Activated T-cell treated with anti-CD3 and anti-CD28 coated beads, Interleukin-2, amount 50 U/mL, for 24 hours (primary cell): Measurements from ENCODE around the gene NUP62.
"Not testable (repeated sequence)": the region's sequence is repeated elsewhere in the genome, so short reads cannot be mapped to it uniquely, and the experiment has no call there.

Experiments
- DNase-seq: peaks from one replicate; pipeline ENCODE4 v3.0.0-alpha.2; 2020
- H3K27ac Mint-ChIP-seq: 2 replicates; pipeline ENCODE4 v1.8.0; 2020; ENCODE audit warnings: mild to moderate bottlenecking, mixed read lengths
- H3K27me3 Mint-ChIP-seq: 2 replicates; pipeline ENCODE4 v1.8.0; 2020; ENCODE audit warnings: mixed read lengths
- H3K36me3 Mint-ChIP-seq: 2 replicates; pipeline ENCODE4 v1.8.0; 2020; ENCODE audit warnings: low read depth, mixed read lengths
- H3K4me1 Mint-ChIP-seq: 2 replicates; pipeline ENCODE4 v1.8.0; 2020; ENCODE audit warnings: low read depth, mixed read lengths
- H3K4me3 Mint-ChIP-seq: 2 replicates; pipeline ENCODE4 v1.8.0; 2020; ENCODE audit warnings: mild to moderate bottlenecking, moderate library complexity, mixed read lengths
- H3K9me3 Mint-ChIP-seq: 2 replicates; pipeline ENCODE4 v1.8.0; 2020; ENCODE audit warnings: mixed read lengths

NUP62 gene

DNA sequence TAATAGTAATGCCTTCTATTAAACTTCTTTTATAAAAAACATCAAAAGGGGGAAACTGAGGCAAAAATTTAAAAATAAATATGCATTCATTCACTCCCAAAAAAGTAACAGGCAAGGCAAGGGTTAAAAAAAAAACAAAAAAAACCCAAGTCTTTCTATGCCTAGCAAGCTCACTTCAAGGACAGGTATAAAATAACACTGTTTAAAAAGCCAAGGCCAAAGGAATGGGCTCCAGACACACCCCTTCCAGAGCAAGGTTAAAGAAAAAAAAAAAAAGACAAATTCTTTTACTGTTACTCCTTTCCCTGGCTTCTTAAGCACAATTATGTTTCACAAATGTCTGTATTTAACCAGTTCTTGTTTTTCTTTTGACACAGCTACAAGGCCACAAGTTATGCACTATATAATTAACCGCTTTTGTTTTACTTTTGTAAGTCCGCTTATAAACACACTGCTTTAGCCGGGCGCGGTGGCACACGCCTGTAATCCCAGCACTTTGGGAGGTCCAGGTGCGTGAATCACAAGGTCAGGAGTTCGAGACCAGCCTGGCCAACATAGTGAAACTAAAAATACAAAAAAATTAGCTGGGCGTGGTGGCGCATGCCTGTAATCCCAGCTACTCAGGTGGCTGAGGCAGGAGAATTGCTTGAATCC lies 28.1 kb upstream of the NUP62 start:
- H3K36me3 Mint-ChIP-seq: no peaks in the 10 kb centered on the region
- H3K4me1 Mint-ChIP-seq: no peaks in the 10 kb centered on the region
- no peak overlapping the region for H3K27ac Mint-ChIP-seq
- H3K4me3 Mint-ChIP-seq: no peak overlapping the region
- no peak for DNase-seq
- no peaks in the 10 kb centered on the region for H3K9me3 Mint-ChIP-seq
- peaks cover 21% of the 10 kb centered on the region for H3K27me3 Mint-ChIP-seq

- no peaks in the 10 kb centered on the region for H3K9me3 Mint-ChIP-seq
- H3K27ac Mint-ChIP-seq: no peak overlapping the region
- H3K4me3 Mint-ChIP-seq: no peak overlapping the region
- peaks cover 24% of the 10 kb centered on the region for H3K27me3 Mint-ChIP-seq
- no peaks in the 10 kb centered on the region for H3K4me1 Mint-ChIP-seq
- no peak for DNase-seq
- no peaks in the 10 kb centered on the region for H3K36me3 Mint-ChIP-seq
These were observed 26.8 kb upstream of the NUP62 start for GRCh38 chr19:49956115-49956495.

DNA sequence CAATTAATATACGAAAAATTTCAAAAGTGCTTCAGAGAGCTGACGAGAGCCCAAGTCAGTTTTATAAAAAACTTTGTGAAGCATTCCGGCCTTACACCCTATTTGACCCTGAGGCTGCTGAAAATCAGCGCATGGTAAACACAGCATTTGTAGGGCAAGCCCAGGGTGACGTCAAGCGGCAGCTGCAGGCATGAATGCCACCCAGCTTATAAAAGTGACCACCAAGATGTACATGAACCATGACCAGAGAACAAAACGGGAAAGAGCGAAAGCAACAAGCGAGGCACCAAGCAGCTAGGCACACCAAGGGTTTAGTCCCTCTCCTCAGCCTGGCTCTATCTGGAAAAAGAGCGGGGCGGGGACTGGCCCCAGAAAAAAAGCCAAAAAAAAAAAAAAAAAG lies 25.6 kb upstream of the NUP62 start:
- Mint-ChIP-seq H3K27me3 (peaks cover 33% of the 10 kb centered on the region), H3K4me3 (no peak overlapping the region), H3K4me1 (no peaks in the 10 kb centered on the region), H3K9me3 (no peaks in the 10 kb centered on the region), H3K36me3 (no peaks in the 10 kb centered on the region), H3K27ac (no peak overlapping the region)
- DNase-seq: no peak

DNA sequence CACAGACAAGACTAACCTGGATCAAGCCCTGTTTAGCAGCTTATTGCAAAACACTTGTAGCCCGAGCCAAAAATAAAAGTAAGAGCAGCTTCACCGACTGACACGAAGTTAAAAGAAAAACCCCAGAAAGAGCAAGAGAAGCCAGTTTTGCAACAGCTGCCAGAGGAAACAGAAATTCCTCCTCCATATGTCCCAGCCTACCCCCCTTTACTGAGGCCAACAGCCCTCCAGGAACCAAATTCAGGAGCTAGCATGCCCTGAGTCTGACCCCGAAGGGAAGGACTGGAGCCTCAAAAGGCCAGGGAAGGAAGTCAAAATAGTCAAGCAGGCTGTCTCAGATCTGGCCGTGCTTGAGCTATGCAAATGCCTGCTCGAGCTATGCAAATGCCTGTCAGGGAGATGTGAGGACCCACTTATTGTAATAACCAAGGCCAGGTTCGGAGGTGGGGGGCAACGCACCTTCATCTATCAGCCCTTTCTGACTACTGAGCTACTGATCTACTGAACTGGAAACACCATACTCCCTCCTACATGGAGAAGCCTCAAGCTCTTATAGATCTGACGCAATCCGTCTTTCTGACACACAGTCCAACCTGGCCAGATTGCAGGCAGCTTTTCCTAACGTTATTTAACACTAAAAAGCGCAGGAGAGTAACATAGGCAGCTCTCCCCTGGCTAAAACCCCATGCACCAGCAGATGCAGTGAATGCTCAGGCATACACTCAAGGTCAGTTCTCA lies 25.0 kb upstream of the NUP62 start:
- Mint-ChIP-seq H3K4me1 (no peaks in the 10 kb centered on the region), H3K27ac (no peak overlapping the region), H3K9me3 (no peaks in the 10 kb centered on the region), H3K4me3 (no peak overlapping the region), H3K36me3 (no peaks in the 10 kb centered on the region), H3K27me3 (peaks cover 36% of the 10 kb centered on the region)
- DNase-seq: no peak

- peaks cover 36% of the 10 kb centered on the region for H3K27me3 Mint-ChIP-seq
- no peaks in the 10 kb centered on the region for H3K36me3 Mint-ChIP-seq
- no peaks in the 10 kb centered on the region for H3K4me1 Mint-ChIP-seq
- H3K4me3 Mint-ChIP-seq: no peak overlapping the region
- H3K27ac Mint-ChIP-seq: no peak overlapping the region
- H3K9me3 Mint-ChIP-seq: no peaks in the 10 kb centered on the region
- no peak for DNase-seq
These were observed 24.1 kb upstream of the NUP62 start for GRCh38 chr19:49953416-49953815.

GRCh38 chr19:49952906-49953305 lies 23.6 kb upstream of the NUP62 start:
- no peak overlapping the region for H3K4me3 Mint-ChIP-seq
- H3K27ac Mint-ChIP-seq: no peak overlapping the region
- no peaks in the 10 kb centered on the region for H3K36me3 Mint-ChIP-seq
- H3K9me3 Mint-ChIP-seq: no peaks in the 10 kb centered on the region
- H3K27me3 Mint-ChIP-seq: peaks cover 33% of the 10 kb centered on the region
- no peaks in the 10 kb centered on the region for H3K4me1 Mint-ChIP-seq
- DNase-seq: no peak

DNA sequence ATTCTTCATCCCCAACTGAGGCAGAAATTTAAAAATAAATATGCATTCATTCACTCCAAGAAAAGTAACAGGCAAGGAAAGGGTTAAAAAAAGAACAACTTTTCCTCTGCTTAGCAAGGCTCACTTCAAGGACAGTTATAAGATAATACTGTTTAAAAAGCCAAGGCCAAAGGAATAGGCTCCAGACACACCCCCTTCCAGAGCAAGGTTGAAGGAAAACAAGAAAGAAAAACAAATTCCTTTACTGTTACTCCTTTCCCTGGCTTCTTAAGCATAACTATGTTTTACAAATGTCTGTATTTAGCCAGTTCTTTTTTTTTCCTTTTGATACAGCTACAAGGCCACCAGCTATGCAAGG lies 23.2 kb upstream of the NUP62 start:
- H3K27ac Mint-ChIP-seq: no peak overlapping the region
- no peak for DNase-seq
- no peaks in the 10 kb centered on the region for H3K9me3 Mint-ChIP-seq
- no peak overlapping the region for H3K4me3 Mint-ChIP-seq
- H3K27me3 Mint-ChIP-seq: peaks cover 33% of the 10 kb centered on the region
- H3K36me3 Mint-ChIP-seq: no peaks in the 10 kb centered on the region
- H3K4me1 Mint-ChIP-seq: no peaks in the 10 kb centered on the region

GRCh38 chr19:49951806-49952478 lies 22.6 kb upstream of the NUP62 start:
- Mint-ChIP-seq H3K9me3 (no peaks in the 10 kb centered on the region), H3K27me3 (peaks cover 33% of the 10 kb centered on the region), H3K27ac (no peak overlapping the region), H3K36me3 (no peaks in the 10 kb centered on the region), H3K4me3 (no peak overlapping the region), H3K4me1 (no peaks in the 10 kb centered on the region)
- no peak for DNase-seq

DNA sequence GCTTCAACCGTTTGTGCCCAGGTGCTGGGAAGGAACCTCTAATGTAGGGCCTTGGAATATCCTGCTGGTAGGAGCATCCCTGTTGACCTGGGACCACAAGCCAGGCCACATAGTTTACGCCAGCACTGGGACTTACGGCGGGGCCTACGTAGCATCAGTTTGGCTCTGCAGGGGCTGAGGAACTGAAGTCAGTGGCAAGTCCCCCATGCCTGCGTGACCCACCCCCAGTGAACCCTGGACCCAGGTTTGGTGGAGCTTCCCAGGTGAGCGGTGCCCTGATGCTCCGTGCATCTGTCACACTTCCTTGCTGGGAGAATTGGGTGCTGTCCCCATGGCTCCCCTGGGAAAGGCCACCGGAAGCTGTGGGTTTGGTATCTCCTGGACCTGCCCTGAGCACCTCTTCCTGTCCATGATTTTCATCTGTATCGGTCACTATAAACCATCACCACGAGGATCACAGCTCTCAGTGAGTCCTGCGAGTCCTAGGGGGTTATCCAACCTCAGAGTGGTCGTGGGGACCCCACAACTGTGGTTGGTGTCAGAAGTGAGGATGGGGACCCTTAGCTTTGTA lies 21.7 kb upstream of the NUP62 start:
- no peak overlapping the region for H3K27ac Mint-ChIP-seq
- no peaks in the 10 kb centered on the region for H3K9me3 Mint-ChIP-seq
- no peaks in the 10 kb centered on the region for H3K4me1 Mint-ChIP-seq
- peaks cover 39% of the 10 kb centered on the region for H3K27me3 Mint-ChIP-seq
- no peak overlapping the region for H3K4me3 Mint-ChIP-seq
- no peaks in the 10 kb centered on the region for H3K36me3 Mint-ChIP-seq
- no peak for DNase-seq

DNA sequence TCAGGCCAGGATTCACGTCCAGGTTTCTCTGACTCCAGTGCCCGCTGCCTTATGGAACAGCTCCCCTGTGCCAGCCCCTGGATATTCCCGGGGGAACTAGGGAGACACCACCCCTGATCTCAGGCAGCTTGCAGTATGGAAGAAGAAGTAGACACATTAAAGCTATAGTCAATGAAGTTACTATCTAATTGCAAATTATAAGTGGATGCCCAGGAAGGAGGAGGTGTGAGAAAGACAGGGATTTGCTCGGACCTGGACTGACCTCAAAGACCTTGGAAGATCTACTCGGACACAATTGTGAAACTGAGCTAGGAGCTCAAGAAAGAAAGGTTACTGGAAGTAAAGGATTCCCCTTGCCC lies 21.3 kb upstream of the NUP62 start:
- Mint-ChIP-seq H3K9me3 (no peaks in the 10 kb centered on the region), H3K4me1 (no peaks in the 10 kb centered on the region), H3K4me3 (no peak overlapping the region), H3K36me3 (no peaks in the 10 kb centered on the region), H3K27ac (no peak overlapping the region), H3K27me3 (peaks cover 42% of the 10 kb centered on the region)
- no peak for DNase-seq

- Mint-ChIP-seq H3K36me3 (no peaks in the 10 kb centered on the region), H3K27ac (no peak overlapping the region), H3K9me3 (no peaks in the 10 kb centered on the region), H3K27me3 (peaks cover 48% of the 10 kb centered on the region), H3K4me1 (no peaks in the 10 kb centered on the region), H3K4me3 (no peak overlapping the region)
- no peak for DNase-seq
These were observed 20.7 kb upstream of the NUP62 start for GRCh38 chr19:49949742-49950589.

- DNase-seq: no peak
- no peaks in the 10 kb centered on the region for H3K36me3 Mint-ChIP-seq
- H3K27ac Mint-ChIP-seq: no peak overlapping the region
- H3K4me1 Mint-ChIP-seq: peaks cover 12% of the 10 kb centered on the region
- no peaks in the 10 kb centered on the region for H3K9me3 Mint-ChIP-seq
- peaks cover 51% of the 10 kb centered on the region for H3K27me3 Mint-ChIP-seq
- H3K4me3 Mint-ChIP-seq: no peak overlapping the region
These were observed 17.1 kb upstream of the NUP62 start for GRCh38 chr19:49946415-49946814.

DNA sequence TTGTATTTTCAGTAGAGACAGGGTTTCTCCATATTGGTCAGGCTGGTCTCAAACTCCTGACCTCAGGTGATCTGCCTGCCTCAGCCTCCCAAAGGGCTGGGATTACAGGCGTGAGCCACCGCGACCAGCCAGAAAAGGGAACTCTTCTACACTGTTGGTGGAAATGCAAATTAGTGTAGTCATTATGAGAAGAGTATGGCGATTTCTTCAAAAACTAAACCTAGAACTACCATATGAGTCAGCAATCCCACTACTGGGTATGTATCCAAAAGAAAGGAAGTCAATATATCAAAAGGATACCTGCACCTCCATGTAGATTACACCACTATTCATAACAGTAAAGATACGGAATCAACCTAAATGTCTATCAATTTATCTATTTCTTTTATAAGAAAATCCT lies 15.3 kb upstream of the NUP62 start:
- not testable (repeated sequence) for DNase-seq, H3K9me3 Mint-ChIP-seq, H3K36me3 Mint-ChIP-seq, H3K4me3 Mint-ChIP-seq, H3K27ac Mint-ChIP-seq
- peaks cover 36% of the 10 kb centered on the region for H3K27me3 Mint-ChIP-seq
- H3K4me1 Mint-ChIP-seq: peaks cover 12% of the 10 kb centered on the region

DNA sequence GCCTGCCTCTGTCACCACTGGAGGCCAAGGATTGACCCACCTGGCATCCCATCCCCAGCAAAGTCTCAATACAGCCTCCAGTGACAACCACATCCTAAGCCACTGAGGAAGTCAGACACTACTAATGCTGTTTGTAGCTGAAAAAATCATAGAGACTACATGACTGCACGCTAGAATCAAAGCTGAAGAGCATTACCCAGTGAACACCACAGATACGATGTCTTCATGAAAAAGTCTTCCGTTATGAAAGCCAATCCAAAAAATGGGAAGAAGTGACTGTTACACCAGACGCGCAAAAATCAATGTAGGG lies 11.1 kb upstream of the NUP62 start:
- H3K27ac Mint-ChIP-seq: no peak overlapping the region
- peaks cover 14% of the 10 kb centered on the region for H3K4me1 Mint-ChIP-seq
- H3K36me3 Mint-ChIP-seq: no peaks in the 10 kb centered on the region
- H3K4me3 Mint-ChIP-seq: no peak overlapping the region
- H3K9me3 Mint-ChIP-seq: no peaks in the 10 kb centered on the region
- H3K27me3 Mint-ChIP-seq: peaks cover 25% of the 10 kb centered on the region
- DNase-seq: no peak
